Endometrium (tissue), 2 donors: ENCODE results near the gene RECK.
A peak's percentile ranks its signal among the peaks of the same experiment; 100 is the strongest.

Source experiments
- FAIRE-seq: peaks from 2 replicates; lab custom pipeline; 2012; peaks lifted over from hg19 to GRCh38; lab: Jason Lieb, UNC
- donor health status: control.
- donor health status: control.

RECK gene

GRCh38 chr9:36138901-36139300 is 102.2 kb downstream of the RECK start:
- no peak for FAIRE-seq

- FAIRE-seq = no peak
These were observed 103.7 kb downstream of the RECK start for GRCh38 chr9:36140086-36141084.

- FAIRE-seq = no peak
These were observed 104.6 kb downstream of the RECK start for GRCh38 chr9:36141288-36141687.

- no peak for FAIRE-seq
These were observed 105.0 kb downstream of the RECK start for GRCh38 chr9:36141761-36142160.

GRCh38 chr9:36142510-36143244 is 106.0 kb downstream of the RECK start:
- FAIRE-seq = no peak

GRCh38 chr9:36143245-36143641 is 106.5 kb downstream of the RECK start:
- FAIRE-seq = no peak

GRCh38 chr9:36144309-36145232 is 107.9 kb downstream of the RECK start:
- no peak for FAIRE-seq

GRCh38 chr9:36145970-36146369 is 109.3 kb downstream of the RECK start:
- no peak for FAIRE-seq

GRCh38 chr9:36146651-36147050 is 109.9 kb downstream of the RECK start:
- FAIRE-seq = no peak

- no peak for FAIRE-seq
These were observed 110.9 kb downstream of the RECK start for GRCh38 chr9:36147441-36148175.

- FAIRE-seq = no peak
These were observed 111.8 kb downstream of the RECK start for GRCh38 chr9:36148311-36149051.

- FAIRE-seq = no peak
These were observed 112.5 kb downstream of the RECK start for GRCh38 chr9:36149197-36149596.

- FAIRE-seq = no peak
These were observed 114.0 kb downstream of the RECK start for GRCh38 chr9:36150574-36151315.

GRCh38 chr9:36151316-36152210 is 114.8 kb downstream of the RECK start:
- no peak for FAIRE-seq

- no peak for FAIRE-seq
These were observed 116.2 kb downstream of the RECK start for GRCh38 chr9:36152741-36153438.

- FAIRE-seq = no peak
These were observed 117.0 kb downstream of the RECK start for GRCh38 chr9:36153746-36154145.

GRCh38 chr9:36154331-36154952 is 117.7 kb downstream of the RECK start:
- FAIRE-seq = peak; percentile 33

GRCh38 chr9:36156116-36156515 is 119.4 kb downstream of the RECK start:
- FAIRE-seq = no peak
